ENCODE measurements around the gene PABPN1L.
A peak's percentile ranks its signal among the peaks of the same experiment; 100 is the strongest.

Gene PABPN1L

GRCh38 chr16:88875703-88876234, 9.3 kb upstream of the PABPN1L start:
- no peak for DNase-seq (ENCODE audit: extremely low spot score)
- no peak for TF ChIP-seq CTCF (IDR thresholded peaks at IDR 0.05; ENCODE audit: control extremely low read depth, extremely low read depth, low read depth, missing control alignments)
- ChIA-PET POLR2A (no interaction called here), CTCF (interaction anchor here (1.7 kb wide), 1 partner anchor 11 kb away, joined by 3 read pairs; no protein-coding TSS in a partner anchor)

- CTCF ChIA-PET, result no interaction called here
- DNase-seq (ENCODE audit: extremely low spot score), result no peak
- POLR2A ChIA-PET, result no interaction called here
- TF ChIP-seq CTCF (IDR thresholded peaks at IDR 0.05; ENCODE audit: control extremely low read depth, extremely low read depth, low read depth, missing control alignments), result no peak
These were observed 8.6 kb upstream of the PABPN1L start for GRCh38 chr16:88874938-88875599.

GRCh38 chr16:88872650-88873331, 6.3 kb upstream of the PABPN1L start:
- CTCF ChIA-PET, result interaction anchor here (0.8 to 1.7 kb wide), 3 partner anchors 15 to 136 kb away, joined by 3 to 8 read pairs (median 4); partner anchors contain the start of genes GALNS and TRAPPC2L
- POLR2A ChIA-PET, result no interaction called here
- no peak for TF ChIP-seq CTCF (IDR thresholded peaks at IDR 0.05; ENCODE audit: control extremely low read depth, extremely low read depth, low read depth, missing control alignments)
- DNase-seq (ENCODE audit: extremely low spot score), result no peak

GRCh38 chr16:88871730-88872416, 5.4 kb upstream of the PABPN1L start:
- POLR2A ChIA-PET, result no interaction called here
- no peak for TF ChIP-seq CTCF (IDR thresholded peaks at IDR 0.05; ENCODE audit: control extremely low read depth, extremely low read depth, low read depth, missing control alignments)
- CTCF ChIA-PET, result interaction anchor here (0.8 to 1.7 kb wide), 4 partner anchors 14 to 1039 kb away, joined by 3 to 6 read pairs (median 4); no protein-coding TSS in a partner anchor
- no peak for DNase-seq (ENCODE audit: extremely low spot score)

DNA sequence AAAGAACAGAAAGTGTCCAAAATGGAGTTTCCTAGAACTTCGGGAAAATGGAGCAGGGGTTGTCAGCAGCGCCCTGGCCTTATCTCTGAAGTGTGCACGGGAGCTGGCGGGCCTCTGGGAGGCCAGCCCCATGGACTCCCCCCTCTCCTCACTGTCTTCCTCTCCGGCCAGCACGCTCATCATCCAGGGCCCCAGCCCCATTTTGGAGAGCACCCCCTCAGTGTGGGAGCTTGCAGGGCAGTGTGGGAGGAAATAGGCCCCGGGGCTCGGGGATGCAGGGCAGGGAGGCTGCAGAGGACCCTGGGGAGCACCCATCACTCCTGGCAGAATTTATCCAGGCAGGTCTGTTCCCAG, 4.9 kb upstream of the PABPN1L start:
- ChIA-PET CTCF (interaction anchor here (0.7 to 1.7 kb wide), 4 partner anchors 13 to 1039 kb away, joined by 3 to 6 read pairs (median 4); no protein-coding TSS in a partner anchor), POLR2A (no interaction called here)
- TF ChIP-seq CTCF (IDR thresholded peaks at IDR 0.05; ENCODE audit: control extremely low read depth, extremely low read depth, low read depth, missing control alignments), result no peak
- DNase-seq (ENCODE audit: extremely low spot score), result no peak

DNA sequence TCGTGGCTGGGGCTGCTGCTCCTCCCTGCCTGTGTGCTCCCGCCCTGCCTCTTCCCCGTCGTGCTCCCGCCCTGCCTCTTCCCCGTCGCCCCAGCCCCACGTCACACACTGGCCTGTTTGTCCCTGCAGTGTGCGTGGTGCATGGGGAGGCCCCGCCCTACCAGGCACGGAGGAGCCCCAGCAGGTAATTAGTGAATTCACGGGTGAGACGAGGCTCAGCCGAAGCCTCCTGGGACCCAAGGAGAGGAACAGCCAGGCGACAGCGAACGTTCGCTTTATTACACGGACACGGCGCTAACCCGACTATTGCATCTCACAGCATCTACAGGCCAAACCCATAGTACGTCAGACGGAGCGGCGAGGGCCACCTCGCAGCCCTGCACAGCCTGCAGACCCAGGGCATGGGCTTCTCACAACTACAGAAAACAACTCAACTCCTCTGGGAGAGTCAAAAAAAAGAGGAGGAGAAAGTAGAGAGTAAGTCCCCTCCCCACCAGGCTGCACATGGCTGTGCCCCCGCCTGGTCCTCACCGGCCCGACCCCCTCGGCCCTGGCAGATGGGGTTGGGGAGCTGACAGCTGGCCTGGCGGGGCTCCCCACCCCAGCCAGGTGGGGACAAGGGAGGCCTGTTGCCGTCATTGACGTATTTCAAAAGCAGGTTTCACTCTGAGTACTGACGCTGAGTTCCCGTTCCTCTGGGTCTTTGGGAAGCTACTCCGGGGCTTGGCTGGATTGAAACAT, 4.3 kb upstream of the PABPN1L start:
- POLR2A ChIA-PET, result no interaction called here
- no peak for TF ChIP-seq CTCF (IDR thresholded peaks at IDR 0.05; ENCODE audit: control extremely low read depth, extremely low read depth, low read depth, missing control alignments)
- DNase-seq (ENCODE audit: extremely low spot score), result peak; percentile 67
- CTCF ChIA-PET, result interaction anchor here (0.7 to 1.4 kb wide), 3 partner anchors 13 to 1040 kb away, joined by 3 to 6 read pairs (median 3); no protein-coding TSS in a partner anchor
